ENCODE data around the gene FADS2. TPM values are rescaled to one million over a fixed set of nuclear protein-coding genes. Genes with fewer than 3 reads are reported as not detected.
A peak's percentile ranks its signal among the peaks of the same experiment; 100 is the strongest.

Gene FADS2
- total and polyA plus RNA-seq, 12 donors: 12.2 to 37.0 (median 23.5) TPM

DNA sequence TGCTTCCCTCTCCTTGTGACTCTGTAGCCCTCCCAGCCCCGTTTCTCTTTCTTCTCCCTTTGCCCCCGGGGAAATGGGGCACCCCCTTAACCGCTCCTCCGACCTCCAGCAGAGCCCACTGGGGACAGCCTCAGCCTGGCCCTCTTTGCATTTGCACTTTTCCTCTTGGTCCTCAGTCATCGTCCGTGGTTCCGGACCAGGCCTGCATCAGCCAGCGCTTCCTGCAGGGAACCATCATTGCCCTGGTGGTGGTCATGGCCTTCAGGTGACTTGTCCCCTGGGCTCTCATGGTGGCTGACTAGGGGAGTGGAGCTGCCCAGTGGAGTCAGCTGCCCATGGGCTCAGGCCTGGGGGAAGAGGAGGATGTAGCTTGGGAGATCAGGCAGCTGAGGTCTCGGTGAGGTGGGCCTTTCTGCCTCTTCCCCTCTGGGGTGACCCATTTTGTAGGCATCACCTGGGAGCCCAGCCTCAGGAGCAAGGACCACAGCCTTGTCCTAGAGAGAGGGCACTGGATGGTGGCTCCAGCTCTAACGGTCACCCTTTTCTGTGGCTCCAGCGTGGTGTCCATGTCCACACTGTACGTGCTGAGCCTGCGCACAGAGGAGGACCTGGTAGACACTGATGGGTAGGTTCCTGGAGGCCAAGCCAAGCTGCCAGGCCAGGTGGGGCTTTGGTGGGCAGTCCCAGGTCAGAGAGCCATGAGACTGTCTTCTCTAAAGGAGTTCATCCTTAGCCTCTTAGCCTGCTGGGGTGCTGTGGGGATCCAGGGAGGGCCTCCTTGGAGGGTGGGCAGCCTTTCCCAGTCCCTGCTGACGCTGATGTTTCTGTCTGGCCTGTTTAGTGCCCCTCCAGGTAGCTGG is 48.2 kb upstream of the FADS2 start:
- Histone ChIP-seq H3K4me1 (peaks cover 0 to 13% (median 6%) of the 10 kb centered on the region in 9 donors), H3K36me3 (peaks cover 0 to 18% (median 0%) of the 10 kb centered on the region in 9 donors), H3K27me3 (peaks cover 0 to 13% (median 0%) of the 10 kb centered on the region in 7 donors), H3K4me3 (no peak overlapping the region), H3K27ac (no peak overlapping the region), H3K9me3 (no peaks in the 10 kb centered on the region)
- WGBS, 2 donors: 87 to 92% methylated on average over 13 to 14 of the region's 14 CpGs
- ATAC-seq (no peak), DNase-seq (no peak)
- intact Hi-C loops (cut with DNase I): no loop called here
- TF ChIP-seq, protein P1, sequence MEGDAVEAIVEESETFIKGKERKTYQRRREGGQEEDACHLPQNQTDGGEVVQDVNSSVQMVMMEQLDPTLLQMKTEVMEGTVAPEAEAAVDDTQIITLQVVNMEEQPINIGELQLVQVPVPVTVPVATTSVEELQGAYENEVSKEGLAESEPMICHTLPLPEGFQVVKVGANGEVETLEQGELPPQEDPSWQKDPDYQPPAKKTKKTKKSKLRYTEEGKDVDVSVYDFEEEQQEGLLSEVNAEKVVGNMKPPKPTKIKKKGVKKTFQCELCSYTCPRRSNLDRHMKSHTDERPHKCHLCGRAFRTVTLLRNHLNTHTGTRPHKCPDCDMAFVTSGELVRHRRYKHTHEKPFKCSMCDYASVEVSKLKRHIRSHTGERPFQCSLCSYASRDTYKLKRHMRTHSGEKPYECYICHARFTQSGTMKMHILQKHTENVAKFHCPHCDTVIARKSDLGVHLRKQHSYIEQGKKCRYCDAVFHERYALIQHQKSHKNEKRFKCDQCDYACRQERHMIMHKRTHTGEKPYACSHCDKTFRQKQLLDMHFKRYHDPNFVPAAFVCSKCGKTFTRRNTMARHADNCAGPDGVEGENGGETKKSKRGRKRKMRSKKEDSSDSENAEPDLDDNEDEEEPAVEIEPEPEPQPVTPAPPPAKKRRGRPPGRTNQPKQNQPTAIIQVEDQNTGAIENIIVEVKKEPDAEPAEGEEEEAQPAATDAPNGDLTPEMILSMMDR (IDR thresholded peaks at IDR 0.05): no peak

DNA sequence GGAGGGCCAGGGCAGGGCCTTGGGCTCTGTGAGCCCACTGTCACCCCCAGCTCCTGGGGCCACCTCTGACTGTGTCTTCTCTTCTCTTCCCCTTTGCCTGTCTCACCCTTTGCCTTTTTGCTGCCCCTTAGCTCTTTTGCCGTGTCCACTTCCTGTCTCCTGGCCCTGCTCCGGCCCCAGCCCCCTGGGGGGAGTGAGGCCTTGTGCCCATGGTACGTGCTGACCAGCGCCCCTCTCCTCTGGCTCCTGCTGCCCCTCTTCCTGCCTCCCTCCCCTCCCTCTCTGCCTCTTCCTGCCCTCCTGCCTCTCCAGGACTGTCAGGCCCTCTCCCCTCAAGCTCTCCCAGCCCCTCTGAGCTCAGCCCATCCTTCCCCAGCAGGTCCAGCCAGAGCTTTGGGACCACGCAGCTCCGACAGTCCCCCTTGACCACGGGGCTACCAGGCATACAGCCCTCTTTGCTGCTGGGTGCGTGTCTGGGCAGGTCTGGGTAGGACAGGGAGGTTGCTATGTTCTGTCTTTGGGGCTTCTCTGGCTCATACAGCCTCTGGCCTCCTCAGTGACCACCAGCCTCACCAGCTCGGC is 47.4 kb upstream of the FADS2 start:
- peak in 1 of 2 donors; percentile 10 for DNase-seq
- intact Hi-C loops (cut with DNase I): no loop called here
- no peaks in the 10 kb centered on the region for H3K9me3 ChIP-seq
- WGBS, 2 donors: 75% methylated on average over 9 of the region's 9 CpGs
- ATAC-seq: no peak
- peaks cover 0 to 25% (median 0%) of the 10 kb centered on the region in 9 donors for H3K36me3 ChIP-seq
- H3K4me3 ChIP-seq: no peak overlapping the region
- no peak overlapping the region for H3K27ac ChIP-seq
- TF ChIP-seq, protein P1 (IDR thresholded peaks at IDR 0.05): no peak
- H3K27me3 ChIP-seq: peaks cover 0 to 13% (median 0%) of the 10 kb centered on the region in 7 donors
- H3K4me1 ChIP-seq: peaks cover 0 to 13% (median 6%) of the 10 kb centered on the region in 9 donors

- WGBS, 2 donors: 79% methylated on average over 5 of the region's 5 CpGs
- Histone ChIP-seq H3K4me3 (no peak overlapping the region), H3K4me1 (peaks cover 0 to 13% (median 6%) of the 10 kb centered on the region in 9 donors), H3K27ac (no peak overlapping the region), H3K9me3 (no peaks in the 10 kb centered on the region), H3K27me3 (peaks cover 0 to 13% (median 0%) of the 10 kb centered on the region in 7 donors), H3K36me3 (peaks cover 0 to 35% (median 2%) of the 10 kb centered on the region in 9 donors)
- no peak for ATAC-seq
- TF ChIP-seq, protein P1 (IDR thresholded peaks at IDR 0.05): no peak
- DNase-seq: peak in 1 of 2 donors; percentile 9
- intact Hi-C loops (cut with DNase I): no loop called here
These were observed 46.5 kb upstream of the FADS2 start for GRCh38 chr11:61781585-61781984.

- Histone ChIP-seq H3K4me1 (peaks cover 0 to 7% (median 5%) of the 10 kb centered on the region in 9 donors), H3K27ac (no peak overlapping the region), H3K36me3 (peaks cover 0 to 42% (median 9%) of the 10 kb centered on the region in 9 donors), H3K4me3 (no peak overlapping the region), H3K27me3 (peaks cover 0 to 8% (median 0%) of the 10 kb centered on the region in 7 donors), H3K9me3 (no peaks in the 10 kb centered on the region)
- TF ChIP-seq, protein P1 (IDR thresholded peaks at IDR 0.05): no peak
- 86 to 94% methylated on average over 3 of the region's 3 CpGs for WGBS, 2 donors
- intact Hi-C loops (cut with DNase I): no loop called here
- DNase-seq (no peak), ATAC-seq (no peak)
These were observed 45.8 kb upstream of the FADS2 start for GRCh38 chr11:61782299-61782698.

Measured in heart right ventricle (tissue), 16 donors.